Measurements from ENCODE around the gene TNRC18. TPM values are rescaled to one million over a fixed set of nuclear protein-coding genes. Genes with fewer than 3 reads are reported as not detected.

The TNRC18 gene
- total and polyA plus RNA-seq, 4 donors: 33.4 to 117 (median 84.1) TPM

DNA sequence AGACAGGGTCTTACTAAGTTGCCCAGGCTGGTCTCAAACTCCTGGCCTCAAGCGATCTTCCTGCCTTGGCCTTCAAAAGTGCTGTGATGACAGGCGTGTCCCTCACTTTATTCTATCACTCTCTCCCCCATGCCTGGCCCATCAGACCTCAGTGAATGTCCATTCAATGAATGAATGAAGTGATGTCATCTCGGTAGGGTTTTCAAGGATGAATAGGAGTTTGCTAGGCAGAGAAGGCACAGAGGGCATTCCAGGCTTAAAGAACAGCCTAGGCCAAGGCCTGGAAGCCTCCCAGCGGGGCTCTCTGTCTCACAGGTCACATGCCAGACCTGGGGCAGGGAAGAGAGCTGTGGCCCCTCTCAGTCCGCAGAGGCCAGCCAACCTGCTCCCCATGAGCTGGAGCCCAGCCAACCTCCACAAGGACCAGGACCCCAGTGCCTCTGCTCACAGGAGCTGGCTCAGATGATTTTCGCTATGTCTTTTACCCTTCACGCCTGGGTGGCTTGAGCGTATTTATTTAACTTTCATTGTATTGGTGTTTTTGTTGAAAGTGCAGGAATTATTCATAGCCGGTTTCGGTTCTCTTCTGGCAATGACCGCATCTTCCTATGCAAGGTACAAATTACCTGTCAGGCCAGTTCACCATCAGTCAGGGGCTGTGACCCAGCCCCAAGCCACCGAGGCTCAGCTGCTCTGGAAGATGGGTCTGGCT, 11.8 kb upstream of the TNRC18 start:
- Histone ChIP-seq H3K4me3 (no peak overlapping the region), H3K9me3 (ENCODE audit: control insufficient read depth in 4 of 4, insufficient read depth in 3 of 4, low read length in 3 of 4) (peaks cover 0 to 9% (median 3%) of the 10 kb centered on the region in 4 donors), H3K36me3 (ENCODE audit: control insufficient read depth in 4 of 4, insufficient read depth in 4 of 4, low read length in 4 of 4) (peaks cover 0 to 8% (median under 1%) of the 10 kb centered on the region in 4 donors), H3K27me3 (ENCODE audit: control insufficient read depth in 3 of 3, insufficient read depth in 3 of 3, low read length in 2 of 3) (no peaks in the 10 kb centered on the region), H3K27ac (ENCODE audit: low read depth in 1 of 2, low read length in 1 of 2) (no peak overlapping the region), H3K4me1 (ENCODE audit: control insufficient read depth in 5 of 5, insufficient read depth in 5 of 5, low read length in 5 of 5) (peaks cover 0 to 20% (median 2%) of the 10 kb centered on the region in 5 donors), H3K9ac (ENCODE audit: insufficient read depth in 1 of 2, low read length in 2 of 2) (no peak overlapping the region)
- no peak for ATAC-seq (ENCODE audit: insufficient read depth, low FRiP score)
- WGBS, 2 donors: 93 to 94% methylated on average over 12 of the region's 12 CpGs
- DNase-seq: no peak
- TF ChIP-seq, protein P1, sequence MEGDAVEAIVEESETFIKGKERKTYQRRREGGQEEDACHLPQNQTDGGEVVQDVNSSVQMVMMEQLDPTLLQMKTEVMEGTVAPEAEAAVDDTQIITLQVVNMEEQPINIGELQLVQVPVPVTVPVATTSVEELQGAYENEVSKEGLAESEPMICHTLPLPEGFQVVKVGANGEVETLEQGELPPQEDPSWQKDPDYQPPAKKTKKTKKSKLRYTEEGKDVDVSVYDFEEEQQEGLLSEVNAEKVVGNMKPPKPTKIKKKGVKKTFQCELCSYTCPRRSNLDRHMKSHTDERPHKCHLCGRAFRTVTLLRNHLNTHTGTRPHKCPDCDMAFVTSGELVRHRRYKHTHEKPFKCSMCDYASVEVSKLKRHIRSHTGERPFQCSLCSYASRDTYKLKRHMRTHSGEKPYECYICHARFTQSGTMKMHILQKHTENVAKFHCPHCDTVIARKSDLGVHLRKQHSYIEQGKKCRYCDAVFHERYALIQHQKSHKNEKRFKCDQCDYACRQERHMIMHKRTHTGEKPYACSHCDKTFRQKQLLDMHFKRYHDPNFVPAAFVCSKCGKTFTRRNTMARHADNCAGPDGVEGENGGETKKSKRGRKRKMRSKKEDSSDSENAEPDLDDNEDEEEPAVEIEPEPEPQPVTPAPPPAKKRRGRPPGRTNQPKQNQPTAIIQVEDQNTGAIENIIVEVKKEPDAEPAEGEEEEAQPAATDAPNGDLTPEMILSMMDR (IDR thresholded peaks at IDR 0.05; ENCODE audit: control extremely low read depth, extremely low read depth): no peak

DNA sequence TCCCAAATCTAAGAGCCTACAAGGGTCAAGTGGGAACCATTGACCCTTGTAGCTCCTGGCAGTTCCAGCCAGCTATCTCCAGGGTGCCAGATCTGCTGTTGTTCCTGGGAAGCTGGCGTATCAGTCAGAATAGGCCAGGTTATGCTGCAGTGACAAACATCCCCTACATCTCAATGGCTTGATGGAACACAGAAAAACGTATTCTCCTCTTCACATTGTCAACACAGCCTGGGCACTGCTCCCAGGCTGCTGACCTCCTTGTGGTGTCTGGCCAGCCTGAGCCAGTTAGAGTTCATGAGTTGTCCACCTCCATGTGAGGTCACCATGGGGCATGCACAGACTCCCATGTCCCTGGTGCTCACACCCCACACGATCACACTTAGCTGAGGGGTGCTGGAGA, 9.5 kb upstream of the TNRC18 start:
- no peak for ATAC-seq (ENCODE audit: insufficient read depth, low FRiP score)
- TF ChIP-seq, protein P1 (IDR thresholded peaks at IDR 0.05; ENCODE audit: control extremely low read depth, extremely low read depth): no peak
- Histone ChIP-seq H3K36me3 (ENCODE audit: control insufficient read depth in 4 of 4, insufficient read depth in 4 of 4, low read length in 4 of 4) (peaks cover 0 to 8% (median under 1%) of the 10 kb centered on the region in 4 donors), H3K4me1 (ENCODE audit: control insufficient read depth in 5 of 5, insufficient read depth in 5 of 5, low read length in 5 of 5) (peaks cover 0 to 25% (median 10%) of the 10 kb centered on the region in 5 donors), H3K9ac (ENCODE audit: insufficient read depth in 1 of 2, low read length in 2 of 2) (no peak overlapping the region), H3K27ac (ENCODE audit: low read depth in 1 of 2, low read length in 1 of 2) (no peak overlapping the region), H3K4me3 (no peak overlapping the region), H3K9me3 (ENCODE audit: control insufficient read depth in 4 of 4, insufficient read depth in 3 of 4, low read length in 3 of 4) (peaks cover 0 to 9% (median 3%) of the 10 kb centered on the region in 4 donors), H3K27me3 (ENCODE audit: control insufficient read depth in 3 of 3, insufficient read depth in 3 of 3, low read length in 2 of 3) (no peaks in the 10 kb centered on the region)
- 80 to 96% methylated on average over 3 of the region's 3 CpGs for WGBS, 2 donors
- no peak for DNase-seq

DNA sequence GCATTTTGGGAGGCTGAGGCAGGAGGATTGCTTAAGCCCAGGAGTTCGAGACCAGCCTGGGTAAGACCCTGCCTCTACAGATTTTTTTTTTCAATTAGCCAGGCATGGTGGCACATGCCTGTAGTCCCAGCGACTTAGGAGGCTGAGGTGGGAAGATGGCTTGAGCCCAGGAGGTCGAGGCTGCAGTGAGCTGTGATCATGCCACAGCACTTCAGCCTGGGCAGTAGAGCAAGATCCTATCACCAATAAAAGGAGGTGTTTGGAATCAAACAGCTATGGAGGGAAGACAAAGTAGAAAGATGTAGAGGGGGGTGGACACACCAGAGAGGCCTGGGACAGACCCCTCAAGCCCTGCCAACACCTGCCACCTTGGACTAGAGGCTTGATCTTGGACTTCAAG, 9.1 kb upstream of the TNRC18 start:
- ATAC-seq (ENCODE audit: insufficient read depth, low FRiP score): no peak
- no peak overlapping the region for H3K4me3 ChIP-seq
- 88 to 97% methylated on average over 3 of the region's 3 CpGs for WGBS, 2 donors

More for the DNA sequence above, 9.1 kb upstream of the TNRC18 start:
- Histone ChIP-seq H3K36me3 (ENCODE audit: control insufficient read depth in 4 of 4, insufficient read depth in 4 of 4, low read length in 4 of 4) (peaks cover 0 to 8% (median under 1%) of the 10 kb centered on the region in 4 donors), H3K9ac (ENCODE audit: insufficient read depth in 1 of 2, low read length in 2 of 2) (no peak overlapping the region), H3K4me1 (ENCODE audit: control insufficient read depth in 5 of 5, insufficient read depth in 5 of 5, low read length in 5 of 5) (peaks cover 0 to 30% (median 10%) of the 10 kb centered on the region in 5 donors), H3K27ac (ENCODE audit: low read depth in 1 of 2, low read length in 1 of 2) (no peak overlapping the region), H3K27me3 (ENCODE audit: control insufficient read depth in 3 of 3, insufficient read depth in 3 of 3, low read length in 2 of 3) (no peaks in the 10 kb centered on the region), H3K9me3 (ENCODE audit: control insufficient read depth in 4 of 4, insufficient read depth in 3 of 4, low read length in 3 of 4) (peaks cover 0 to 8% (median 3%) of the 10 kb centered on the region in 4 donors)
- TF ChIP-seq, protein P1 (IDR thresholded peaks at IDR 0.05; ENCODE audit: control extremely low read depth, extremely low read depth): no peak
- DNase-seq: no peak

All from lung (tissue), 12 donors.